Activated gamma-delta T cell (primary cell): ENCODE results near the gene ASCL2.
A peak's percentile ranks its signal among the peaks of the same experiment; 100 is the strongest.

Experiments
- DNase-seq: peaks from one replicate; lab custom pipeline; 2025; lab: John Stamatoyannopoulos, UW

Gene ASCL2

GRCh38 chr11:2272228-2272945, 2.0 kb upstream of the ASCL2 start:
- no peak for DNase-seq

GRCh38 chr11:2271327-2272227, 1.2 kb upstream of the ASCL2 start:
- DNase-seq, result no peak

GRCh38 chr11:2271077-2271326, 614 bp upstream of the ASCL2 start:
- peak; percentile 65 for DNase-seq

- peak; percentile 41 for DNase-seq
Observed at GRCh38 chr11:2269601-2270321, 627 bp downstream of the ASCL2 start.

- DNase-seq, result peak; percentile 54
Observed at GRCh38 chr11:2268729-2269600, 1.4 kb downstream of the ASCL2 start.

- DNase-seq, result no peak
Observed at GRCh38 chr11:2267851-2268728, 2.3 kb downstream of the ASCL2 start.

GRCh38 chr11:2267306-2267850, 3.0 kb downstream of the ASCL2 start:
- DNase-seq, result no peak

- no peak for DNase-seq
Observed at GRCh38 chr11:2266586-2267305, 3.6 kb downstream of the ASCL2 start.

GRCh38 chr11:2265854-2266585, 4.4 kb downstream of the ASCL2 start:
- DNase-seq, result no peak

- DNase-seq, result no peak
Observed at GRCh38 chr11:2265396-2265795, 5.0 kb downstream of the ASCL2 start.

GRCh38 chr11:2264366-2265053, 5.9 kb downstream of the ASCL2 start:
- no peak for DNase-seq

- no peak for DNase-seq
Observed at GRCh38 chr11:2263724-2264360, 6.5 kb downstream of the ASCL2 start.

- no peak for DNase-seq
Observed at GRCh38 chr11:2263071-2263565, 7.3 kb downstream of the ASCL2 start.

- no peak for DNase-seq
Observed at GRCh38 chr11:2262301-2263070, 7.9 kb downstream of the ASCL2 start.

- no peak for DNase-seq
Observed at GRCh38 chr11:2261436-2262230, 8.8 kb downstream of the ASCL2 start.
